Inflammatory macrophage treated with lipopolysaccharide for 1 hour (primary cell): Measurements from ENCODE around the gene UMODL1.
A peak's percentile ranks its signal among the peaks of the same experiment; 100 is the strongest.
"Not testable (repeated sequence)": the region's sequence is repeated elsewhere in the genome, so short reads cannot be mapped to it uniquely, and the experiment has no call there.

ENCODE experiments used
- DNase-seq, 2 donors: peaks; one replicate each; pipeline ENCODE4 v3.0.0-alpha.2; 2020 to 2022

The UMODL1 gene

DNA sequence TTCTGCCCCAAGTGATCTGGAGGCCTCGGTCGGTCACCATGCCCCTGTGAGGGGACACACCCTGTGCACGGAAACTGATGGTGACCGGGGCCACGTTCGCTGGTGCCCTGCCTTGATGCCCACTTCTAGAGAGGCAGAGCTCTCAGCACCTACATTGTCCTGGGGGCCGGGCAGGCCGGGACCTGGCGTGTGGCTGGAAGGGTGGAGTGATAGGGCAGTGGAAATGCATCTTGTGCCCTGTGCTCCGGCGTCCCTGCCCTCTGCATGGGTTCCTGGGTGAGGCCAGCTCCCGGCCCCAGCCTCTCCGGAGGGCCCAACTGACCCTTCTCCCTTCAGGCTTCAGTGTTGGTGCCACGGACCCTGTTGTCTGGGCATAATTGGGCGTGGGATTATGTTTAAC lies 11.0 kb upstream of the UMODL1 start:
- no peak for DNase-seq

DNA sequence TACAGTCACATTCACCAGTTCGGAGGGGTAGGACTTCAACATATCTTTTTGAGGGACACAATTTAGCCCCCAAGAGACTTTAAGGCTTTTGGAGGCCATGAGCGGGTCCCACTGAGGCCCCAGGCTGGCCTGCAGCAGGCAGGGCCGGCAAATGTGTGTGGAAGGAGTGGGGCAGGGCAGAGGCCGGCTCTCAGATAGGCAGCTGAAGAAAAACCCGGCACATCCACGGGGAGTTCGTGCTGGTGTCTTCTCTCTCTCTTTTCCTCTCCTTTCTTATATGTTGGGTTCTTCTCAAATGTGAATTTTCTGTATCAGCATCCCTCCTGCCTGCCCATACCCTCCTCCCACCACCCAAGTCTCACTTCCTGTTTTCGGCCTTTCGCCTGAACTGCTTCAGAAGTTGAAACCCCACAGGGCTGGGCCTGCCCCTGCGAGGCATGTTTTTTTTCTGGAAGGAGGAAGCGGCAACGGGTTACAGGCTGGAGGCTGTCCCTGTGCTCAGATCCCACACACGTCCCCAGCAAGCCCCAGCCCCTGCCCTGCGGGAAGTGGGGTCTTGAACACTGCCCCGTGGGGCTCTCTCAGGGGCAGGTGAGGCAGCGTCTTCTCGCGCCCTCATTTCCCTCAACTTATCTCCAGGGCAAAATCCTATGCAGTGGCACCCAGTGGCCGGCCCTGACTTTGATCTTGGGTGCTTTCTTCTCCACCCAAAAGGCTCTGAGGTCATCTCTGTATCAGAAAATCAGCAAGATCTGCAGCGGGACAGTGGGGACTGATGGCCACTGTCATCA lies 9.7 kb upstream of the UMODL1 start:
- DNase-seq, result peak; percentile 92

DNA sequence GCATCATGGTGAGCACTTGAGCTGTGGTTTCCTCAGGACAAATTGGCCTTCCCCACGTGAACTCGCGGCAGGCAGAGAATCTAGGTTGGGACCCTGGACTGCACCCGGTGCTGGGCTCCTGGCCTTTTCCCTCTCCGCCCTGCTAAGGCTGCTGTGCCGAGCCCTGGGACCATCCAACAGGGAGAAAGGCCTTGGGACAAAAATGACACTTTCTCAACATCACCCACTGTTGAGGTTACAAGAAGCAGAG lies 9.2 kb upstream of the UMODL1 start:
- no peak for DNase-seq

DNA sequence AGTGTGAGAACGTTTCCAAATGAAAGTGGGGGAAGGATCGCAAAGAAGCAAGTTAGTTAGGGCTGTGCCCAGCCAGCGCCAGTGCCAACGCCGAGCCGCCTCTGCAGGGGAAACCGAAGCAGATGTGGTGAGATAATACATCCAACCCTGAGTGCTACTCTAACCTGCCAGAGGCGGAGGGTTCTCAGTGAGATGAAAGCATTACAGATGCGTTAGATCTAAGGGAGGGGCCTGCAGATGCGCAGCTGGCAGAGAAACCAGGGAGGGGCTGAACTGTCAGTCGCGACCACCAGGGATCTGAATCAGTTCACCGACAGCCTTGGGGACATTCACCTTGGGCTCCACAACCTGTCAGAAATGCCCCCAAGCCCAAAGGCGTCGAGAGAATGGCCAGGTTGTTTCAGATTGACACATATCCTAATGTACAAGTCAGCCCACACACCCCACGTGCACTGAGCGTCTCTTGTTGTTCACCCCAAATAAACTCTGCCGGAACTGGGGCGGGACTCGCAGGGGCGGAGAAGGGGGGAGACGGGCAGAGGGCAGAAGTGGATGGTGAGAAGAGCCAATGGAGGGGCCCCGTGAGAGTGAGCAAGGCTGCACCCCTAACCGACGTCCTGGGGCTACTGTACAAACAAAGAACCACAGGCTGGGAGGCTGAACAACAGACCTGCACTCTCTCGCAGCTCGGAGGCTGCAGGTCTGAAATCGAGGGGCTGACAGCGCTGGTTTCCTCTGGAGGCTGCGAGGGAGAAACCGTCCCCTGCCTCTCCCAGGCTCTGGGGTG lies 8.7 kb upstream of the UMODL1 start:
- DNase-seq, result peak; percentile 23 to 52

DNA sequence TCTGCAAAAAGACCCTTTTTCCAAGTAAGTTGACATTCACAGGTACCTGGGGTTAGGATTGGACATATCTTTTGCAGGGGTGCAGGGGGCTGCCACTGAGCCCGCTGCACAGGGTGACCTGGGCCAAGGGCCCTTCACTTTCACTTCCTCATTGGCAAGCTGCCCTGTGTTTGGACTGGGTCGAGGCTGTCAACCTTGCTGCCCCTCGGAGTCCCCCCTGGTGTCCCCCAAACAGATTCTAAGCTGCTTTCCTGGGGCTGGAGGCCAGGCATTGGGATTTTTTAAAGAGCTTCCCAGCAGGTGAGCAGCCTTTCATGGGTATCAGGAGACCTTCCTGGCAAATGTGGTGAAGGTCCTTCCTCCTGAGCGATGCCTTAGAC lies 7.9 kb upstream of the UMODL1 start:
- DNase-seq, result peak in 1 of 2 donors; percentile 21

DNA sequence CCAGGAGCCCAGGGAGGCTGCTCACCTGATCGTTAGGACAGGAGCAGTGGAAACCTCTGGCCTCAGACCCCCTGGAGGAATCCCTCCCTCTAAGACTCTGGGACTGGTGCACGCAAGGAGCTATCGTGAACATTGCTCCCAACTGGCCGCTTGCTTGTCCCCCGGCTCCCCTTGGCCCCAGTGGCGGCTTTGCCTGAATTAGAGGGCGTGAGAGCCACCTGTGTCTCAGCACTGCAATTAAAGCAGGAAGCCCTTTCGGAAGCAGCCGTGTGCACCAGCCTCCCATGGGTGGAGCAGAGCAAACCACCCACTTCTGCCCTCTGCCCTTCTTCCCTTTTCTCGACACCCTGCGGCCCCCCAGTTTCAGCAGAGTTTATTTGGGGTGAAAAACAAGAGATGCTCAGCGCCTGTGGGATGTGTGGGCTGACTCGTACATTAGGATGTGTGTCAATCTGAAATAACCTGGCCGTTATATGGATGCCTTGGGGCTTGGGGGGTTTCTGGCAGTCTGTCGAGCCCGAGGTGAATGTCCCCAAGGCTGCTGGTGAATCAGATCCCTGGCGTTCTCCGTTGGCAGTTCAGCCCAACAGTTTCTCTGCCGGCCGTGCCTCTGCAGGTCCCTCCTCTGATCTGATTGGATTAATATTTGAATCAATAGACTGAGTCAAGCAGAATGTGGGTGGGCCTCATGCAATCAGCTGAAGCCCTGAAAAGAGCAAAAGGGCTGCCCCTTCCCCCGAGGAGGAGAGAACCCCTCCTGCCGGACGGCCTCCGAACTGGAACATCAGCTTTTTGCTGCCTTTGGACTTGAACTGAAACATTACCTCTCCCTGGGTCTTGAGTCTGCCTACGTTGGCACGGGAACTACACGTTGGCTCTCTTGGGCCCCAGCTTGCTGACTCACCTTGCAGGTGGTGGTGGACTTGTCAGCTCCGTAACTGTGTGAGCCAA lies 7.3 kb upstream of the UMODL1 start:
- DNase-seq, result peak; percentile 42 to 43

DNA sequence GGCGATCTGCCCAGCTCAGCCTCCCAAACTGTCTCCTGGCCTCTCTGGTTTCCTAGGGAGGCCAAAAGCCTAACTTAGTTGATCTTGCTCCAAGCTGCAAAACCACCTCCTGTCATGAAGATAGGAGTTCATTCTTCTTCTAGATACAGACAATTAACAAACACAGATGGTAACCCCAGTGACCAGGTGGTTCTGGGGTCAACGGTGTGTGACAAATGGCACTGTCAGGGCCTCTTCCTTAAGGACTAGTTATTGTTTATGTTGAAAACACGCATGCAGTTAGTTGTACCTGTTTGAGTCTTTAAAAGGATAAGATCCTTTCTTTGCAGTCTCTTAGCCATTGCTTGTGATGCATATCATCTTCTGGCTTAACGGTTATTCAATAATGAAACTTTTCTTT lies 4.6 kb upstream of the UMODL1 start:
- DNase-seq, result no peak

DNA sequence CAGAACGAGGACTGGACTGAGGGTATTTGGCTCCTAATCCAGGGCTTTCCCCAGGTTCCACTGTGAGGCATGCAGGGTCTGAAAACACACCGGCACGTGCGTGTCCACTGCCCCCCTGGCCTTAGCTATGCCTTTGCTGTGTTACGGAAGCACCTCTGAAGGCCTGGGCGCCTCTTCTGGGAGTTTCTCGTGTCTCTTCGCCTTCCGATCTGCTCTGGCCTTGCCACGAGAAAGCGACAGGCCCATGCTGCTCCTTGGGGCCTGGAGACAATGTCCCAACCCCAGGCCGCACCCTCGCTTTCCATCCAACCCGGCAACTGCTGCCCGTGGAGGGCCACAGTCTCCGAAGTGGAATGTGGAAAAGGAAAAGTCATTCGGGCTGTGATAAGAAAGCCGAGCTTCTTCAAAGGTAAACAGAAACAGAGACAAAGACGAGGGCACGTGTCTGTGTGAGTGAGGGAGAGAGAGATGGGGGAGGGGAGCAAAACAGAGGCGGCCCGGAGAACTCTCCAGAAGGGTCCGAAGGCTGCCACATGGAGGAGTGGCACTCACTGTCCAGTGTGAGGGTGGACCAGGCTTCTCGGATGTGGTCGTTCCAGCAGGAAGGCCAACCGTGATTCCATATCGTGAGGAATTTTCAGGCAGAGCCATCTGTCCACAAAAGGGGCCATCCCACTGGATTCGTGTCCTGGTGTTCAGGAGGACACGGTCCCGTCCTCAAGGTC lies 3.4 kb upstream of the UMODL1 start:
- DNase-seq, result no peak

DNA sequence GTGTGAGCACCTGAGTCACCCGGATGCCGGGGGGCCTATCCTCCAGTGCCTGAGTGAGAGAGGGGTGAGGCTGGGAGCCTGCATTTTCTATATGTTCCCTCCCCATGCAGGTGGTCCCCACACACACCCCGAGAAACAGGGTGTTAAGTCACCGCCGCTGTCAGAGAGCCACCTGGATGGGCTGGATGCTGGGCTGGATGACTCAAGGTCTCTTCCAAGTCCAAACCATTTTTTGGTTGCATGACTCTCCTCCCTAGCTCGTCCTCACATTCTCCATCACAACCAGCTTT lies 2.9 kb upstream of the UMODL1 start:
- DNase-seq, result no peak

DNA sequence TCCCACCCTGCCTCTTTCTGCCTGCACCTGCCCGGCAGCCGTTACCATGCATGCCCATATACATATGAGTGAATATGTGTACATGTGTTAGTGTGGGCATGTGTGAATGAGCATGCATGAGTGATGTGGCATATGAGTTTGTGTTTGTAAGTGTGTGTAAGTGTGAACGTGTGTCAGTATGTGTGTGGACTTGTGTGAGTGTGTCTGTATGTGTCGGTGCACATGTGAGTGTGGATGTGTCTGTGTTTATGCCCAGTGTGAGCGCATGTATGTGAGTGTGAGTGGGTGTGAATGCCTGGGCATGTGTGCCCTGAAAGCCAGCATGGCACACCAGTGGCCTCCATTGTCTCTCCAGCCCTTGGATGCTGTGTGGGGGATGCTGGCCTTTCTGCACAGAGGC lies 2.5 kb upstream of the UMODL1 start:
- no peak for DNase-seq

DNA sequence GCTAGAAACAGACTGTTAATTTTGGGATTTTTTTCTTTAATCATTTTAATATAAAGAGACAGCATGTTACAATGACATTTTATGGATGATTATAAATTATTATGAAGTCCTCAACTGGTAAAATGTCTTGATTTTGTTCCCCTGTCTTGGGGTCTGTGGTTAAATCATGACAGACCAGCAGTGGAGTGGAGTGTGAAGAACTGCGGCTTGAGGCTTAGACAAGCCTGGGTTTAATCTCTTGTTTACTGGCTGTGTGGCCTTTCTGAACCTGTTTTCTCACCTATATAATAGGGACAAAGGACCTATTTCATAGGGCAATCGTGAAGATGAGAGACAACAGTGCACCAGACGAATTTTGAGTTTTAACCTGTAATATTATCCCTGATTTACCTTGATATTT lies 1.8 kb upstream of the UMODL1 start:
- DNase-seq, result no peak

DNA sequence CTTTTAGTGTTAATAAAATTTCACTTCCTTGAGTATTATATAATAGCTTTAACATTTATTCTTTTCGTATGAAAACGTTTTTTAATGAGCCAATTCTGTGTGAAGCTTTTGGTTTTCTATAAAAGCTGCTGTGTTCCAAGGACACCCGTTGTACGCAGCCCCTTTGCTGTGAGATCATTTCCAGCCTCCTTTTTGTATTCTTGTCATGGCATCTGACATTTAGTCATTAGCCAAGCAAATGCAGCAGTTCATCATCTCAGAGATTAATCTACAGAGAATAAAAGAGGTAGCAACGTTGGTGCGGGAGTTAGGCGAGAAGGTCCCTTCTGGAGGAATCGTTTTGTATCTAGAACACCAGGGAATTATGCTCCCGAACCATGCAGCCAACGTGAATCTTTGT lies 1.3 kb upstream of the UMODL1 start:
- no peak for DNase-seq

DNA sequence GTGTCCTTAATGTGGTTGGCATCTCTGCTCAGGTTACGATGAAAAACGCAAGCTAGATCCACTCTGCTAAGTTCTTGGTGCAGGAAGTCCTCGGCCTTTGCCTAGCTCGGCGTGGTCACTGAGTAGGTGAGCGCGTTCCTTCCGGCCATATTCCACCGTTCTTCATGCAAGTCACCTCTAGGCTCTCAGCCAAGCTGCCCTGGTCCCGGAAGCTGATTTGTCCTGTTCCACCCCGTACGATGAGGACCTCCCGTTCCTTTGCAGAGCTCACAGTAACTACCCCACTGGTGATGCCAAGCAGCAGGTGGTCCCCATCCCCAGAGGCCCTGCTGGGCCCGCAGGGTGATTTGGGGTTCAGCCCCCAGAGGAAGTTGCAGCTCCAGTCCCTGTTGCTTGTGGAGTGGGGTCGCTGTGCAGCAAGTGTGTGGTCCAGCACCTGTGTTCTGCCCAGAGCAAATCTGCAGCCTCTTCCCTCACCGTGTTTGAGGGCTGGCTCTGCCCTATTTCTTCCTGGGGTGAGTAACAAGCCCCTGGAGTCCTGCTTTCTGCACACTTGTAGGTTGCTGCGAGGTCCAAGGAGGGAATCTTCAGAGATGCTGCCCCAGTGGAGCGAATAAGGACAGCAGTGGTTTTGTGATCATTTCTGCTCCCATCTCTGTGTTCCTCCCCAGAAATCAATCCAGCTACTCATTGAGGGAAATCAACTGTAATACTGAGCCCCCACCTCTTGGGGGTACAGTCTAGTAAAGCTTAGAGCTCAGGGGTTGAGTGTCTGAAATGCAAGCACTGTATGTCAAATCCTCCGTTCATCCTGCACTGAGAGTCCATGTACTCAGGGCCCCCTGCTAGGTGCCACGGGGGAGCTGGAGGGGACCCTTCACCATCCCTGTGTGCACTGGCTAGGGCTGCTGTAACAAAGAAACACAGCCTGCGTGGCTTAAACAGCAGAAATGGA lies 2.3 kb downstream of the UMODL1 start:
- no peak for DNase-seq

DNA sequence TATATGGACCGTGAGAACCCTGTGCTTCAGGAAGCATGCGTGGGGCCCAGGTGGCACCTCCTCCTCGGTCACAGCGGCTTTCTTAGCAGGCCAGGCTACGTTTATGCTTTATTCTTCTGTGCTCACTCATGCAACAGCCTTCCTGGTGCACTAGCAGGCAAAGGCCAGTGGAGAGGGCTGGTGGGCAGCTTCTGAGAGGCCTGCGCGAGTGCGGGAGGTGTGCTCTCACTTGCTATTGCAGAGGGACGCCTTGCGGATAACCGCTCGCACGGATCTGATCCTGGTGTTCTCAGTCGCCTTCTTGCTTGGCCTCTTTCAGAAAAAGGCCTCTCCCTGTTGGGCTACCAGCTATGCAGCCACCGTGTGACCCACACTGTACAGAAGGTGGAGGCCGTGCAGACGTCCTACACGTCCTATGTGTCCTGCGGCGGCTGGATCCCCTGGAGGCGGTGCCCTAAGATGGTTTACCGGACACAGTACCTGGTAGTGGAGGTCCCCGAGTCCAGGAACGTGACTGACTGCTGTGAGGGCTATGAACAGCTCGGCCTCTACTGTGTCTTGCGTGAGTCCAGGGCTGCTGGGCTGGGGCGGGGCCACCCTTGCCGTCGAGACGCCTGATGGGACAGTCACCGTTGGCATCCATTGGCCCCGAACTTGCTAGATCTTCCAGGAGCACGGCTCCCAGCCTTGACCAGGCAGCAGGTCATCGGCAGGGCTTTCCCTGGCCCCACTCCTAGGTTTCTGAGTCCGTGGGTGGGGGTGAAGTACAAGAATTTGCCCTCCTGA lies 4.8 kb downstream of the UMODL1 start:
- DNase-seq, result no peak

DNA sequence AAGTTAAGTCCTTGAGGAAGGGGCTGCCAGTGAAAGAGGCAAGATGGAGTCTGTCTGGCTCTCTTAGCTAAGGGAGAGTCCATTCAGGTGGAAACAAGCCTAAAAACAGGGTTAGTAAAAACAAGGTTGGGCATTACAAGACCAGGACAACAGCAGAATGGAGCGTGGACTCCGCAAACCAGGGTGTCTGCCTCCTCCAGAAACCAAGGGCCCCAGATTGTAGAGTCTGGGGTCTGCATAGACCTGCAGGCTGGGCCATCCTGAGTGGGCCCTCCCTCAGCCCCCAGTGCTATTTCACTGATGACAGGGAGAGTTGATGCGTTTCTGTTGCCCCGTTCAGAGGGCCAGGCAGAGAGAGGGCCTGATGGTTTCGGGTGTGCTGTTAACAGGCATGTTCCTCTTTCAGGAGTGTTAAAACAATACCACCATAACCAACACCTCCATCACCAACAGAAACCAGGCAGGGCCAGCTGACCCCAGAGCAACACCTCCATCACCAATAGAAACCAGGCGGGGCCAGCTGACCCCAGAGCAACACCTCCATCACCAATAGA lies 6.6 kb downstream of the UMODL1 start:
- not testable (repeated sequence) for DNase-seq

DNA sequence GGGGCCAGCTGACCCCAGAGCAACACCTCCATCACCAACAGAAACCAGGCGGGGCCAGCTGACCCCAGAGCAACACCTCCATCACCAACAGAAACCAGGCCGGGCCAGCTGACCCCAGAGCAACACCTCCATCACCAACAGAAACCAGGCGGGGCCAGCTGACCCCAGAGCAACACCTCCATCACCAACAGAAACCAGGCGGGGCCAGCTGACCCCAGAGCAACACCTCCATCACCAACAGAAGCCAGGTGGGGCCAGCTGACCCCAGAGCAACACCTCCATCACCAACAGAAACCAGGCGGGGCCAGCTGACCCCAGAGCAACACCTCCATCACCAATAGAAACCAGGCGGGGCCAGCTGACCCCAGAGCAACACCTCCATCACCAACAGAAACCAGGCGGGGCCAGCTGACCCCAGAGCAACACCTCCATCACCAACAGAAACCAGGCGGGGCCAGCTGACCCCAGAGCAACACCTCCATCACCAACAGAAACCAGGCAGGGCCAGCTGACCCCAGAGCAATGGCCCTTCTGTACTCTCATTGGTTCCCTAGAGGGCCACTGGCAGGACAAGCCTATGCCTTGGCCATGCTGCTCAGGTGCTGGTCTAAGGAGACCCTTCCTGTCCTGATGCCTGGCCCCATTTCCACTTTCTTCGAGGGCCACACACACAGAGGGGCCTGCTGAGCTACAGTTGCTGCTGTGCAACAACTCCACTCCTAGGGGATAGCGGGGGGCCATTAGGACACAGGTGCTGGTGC lies 7.3 kb downstream of the UMODL1 start:
- not testable (repeated sequence) for DNase-seq

DNA sequence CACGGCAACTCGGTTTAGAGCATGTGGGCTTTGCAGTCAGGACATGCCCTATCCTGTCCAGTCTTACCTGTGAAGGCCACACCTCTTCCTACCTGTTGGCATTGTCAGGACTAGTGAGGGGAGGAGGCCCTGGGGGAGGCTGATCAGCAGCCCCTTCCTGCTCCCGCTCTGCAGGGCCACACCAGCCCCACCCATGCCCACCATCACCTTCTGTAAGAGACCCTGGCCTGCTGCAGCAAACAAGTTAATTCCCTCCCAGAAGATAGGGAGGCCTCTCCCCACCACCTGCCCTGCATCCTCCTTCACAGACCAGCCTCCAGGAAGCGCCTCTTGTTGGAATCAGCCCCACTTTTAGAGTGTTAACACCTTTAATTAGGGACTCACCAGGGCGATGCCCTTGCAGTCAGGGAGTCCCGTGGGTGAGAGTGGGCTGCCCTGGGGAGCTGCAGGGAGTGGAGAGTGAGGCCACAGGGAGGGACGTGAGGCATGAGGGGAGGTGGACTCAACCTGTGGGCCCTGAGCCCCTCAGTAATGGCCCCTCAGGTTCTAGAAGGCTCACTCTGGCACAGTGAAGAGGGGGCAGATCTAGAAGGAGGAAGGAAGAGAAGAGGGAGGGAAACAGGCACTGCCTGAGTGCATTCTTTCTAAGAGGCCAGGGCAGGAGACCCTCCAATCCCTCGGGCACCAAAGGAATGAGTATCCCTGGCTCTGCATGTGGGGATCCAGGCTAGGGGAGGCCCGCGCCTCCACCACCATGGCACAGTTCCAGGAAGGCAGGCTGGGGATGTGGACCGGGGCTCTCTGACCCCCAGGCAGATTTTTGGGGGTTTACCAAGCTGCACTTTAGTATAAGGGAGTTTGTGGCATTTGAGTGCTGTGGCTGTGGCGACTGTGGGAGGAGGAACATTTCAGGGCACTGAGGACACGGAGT lies 8.2 kb downstream of the UMODL1 start:
- no peak for DNase-seq

DNA sequence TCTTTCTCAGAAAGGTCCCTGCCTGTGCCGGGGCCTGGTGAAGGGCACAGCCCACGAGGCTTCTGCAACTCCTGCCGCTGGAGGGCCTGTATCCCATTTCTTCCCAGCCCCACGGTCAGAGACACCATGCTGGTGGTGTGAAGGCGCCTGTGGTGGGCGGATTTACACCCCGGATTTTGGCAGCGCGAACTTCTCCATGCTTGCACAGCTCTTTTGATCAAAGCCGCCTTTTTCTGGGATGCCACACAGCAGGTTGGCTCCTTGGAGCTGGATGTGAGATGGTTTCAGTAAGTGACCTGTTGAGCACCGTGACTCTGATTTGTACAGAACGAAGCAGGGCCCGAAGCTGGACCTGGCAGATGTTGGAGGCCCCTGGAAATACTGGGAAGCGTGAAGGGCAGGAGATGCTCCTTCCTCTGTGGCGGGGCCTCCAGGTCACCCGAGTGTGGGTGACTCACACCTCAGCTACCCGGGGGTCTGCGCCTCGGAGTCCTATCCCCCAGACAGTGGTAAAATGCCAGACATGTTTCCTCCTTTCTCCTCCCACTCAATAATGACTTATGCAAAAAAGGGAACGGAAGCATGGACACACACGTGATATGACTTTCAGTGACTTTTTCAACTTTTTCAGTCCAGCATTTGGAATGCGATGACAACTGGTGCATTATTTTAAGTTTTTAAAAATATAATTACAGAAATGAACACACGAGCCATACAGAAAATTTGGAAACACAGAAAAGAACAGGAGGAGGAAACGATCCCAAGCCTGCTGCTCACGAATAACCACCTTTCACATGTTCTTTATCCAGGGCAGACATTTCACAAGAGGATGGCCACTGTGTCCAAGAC lies 9.0 kb downstream of the UMODL1 start:
- peak; percentile 80 to 86 for DNase-seq
